H54 (cell line): ENCODE results near the gene HHLA2.
"Not testable (repeated sequence)": the region's sequence is repeated elsewhere in the genome, so short reads cannot be mapped to it uniquely, and the experiment has no call there.

Source experiments
- DNase-seq: peaks from one replicate; pipeline ENCODE4 v3.0.0; 2011; ENCODE audit warnings: low spot score, mixed read lengths; ENCODE audit not compliant: insufficient read length
- FAIRE-seq: peaks from 3 replicates; lab custom pipeline; 2011; peaks lifted over from hg19 to GRCh38; lab: Jason Lieb, UNC
- POLR2A ChIP-seq: IDR thresholded peaks from 2 replicates; pipeline ENCODE4 v1.6.1; 2011; ENCODE audit warnings: low read depth, mild to moderate bottlenecking, low read length

The HHLA2 gene

GRCh38 chr3:108342837-108343486 lies 46.6 kb downstream of the HHLA2 start:
- no peak for FAIRE-seq
- TF ChIP-seq POLR2A = no peak
- DNase-seq = no peak

- TF ChIP-seq POLR2A = no peak
- DNase-seq (no peak), FAIRE-seq (no peak)
Observed at GRCh38 chr3:108343491-108343890, 47.1 kb downstream of the HHLA2 start.

GRCh38 chr3:108345492-108346205 lies 49.3 kb downstream of the HHLA2 start:
- no peak for FAIRE-seq
- DNase-seq = no peak
- no peak for TF ChIP-seq POLR2A

- no peak for TF ChIP-seq POLR2A
- FAIRE-seq (no peak), DNase-seq (no peak)
Observed at GRCh38 chr3:108346301-108347227, 50.2 kb downstream of the HHLA2 start.

- no peak for DNase-seq
- no peak for FAIRE-seq
- TF ChIP-seq POLR2A = no peak
Observed at GRCh38 chr3:108352176-108352575, 55.8 kb downstream of the HHLA2 start.

GRCh38 chr3:108354562-108354961 lies 58.2 kb downstream of the HHLA2 start:
- no peak for DNase-seq
- no peak for TF ChIP-seq POLR2A
- FAIRE-seq = no peak

GRCh38 chr3:108357042-108357441 lies 60.7 kb downstream of the HHLA2 start:
- no peak for TF ChIP-seq POLR2A
- DNase-seq (no peak), FAIRE-seq (no peak)

GRCh38 chr3:108359011-108359410 lies 62.7 kb downstream of the HHLA2 start:
- no peak for DNase-seq
- TF ChIP-seq POLR2A = no peak

GRCh38 chr3:108376026-108376425 lies 79.7 kb downstream of the HHLA2 start:
- FAIRE-seq = no peak
- DNase-seq = no peak
- no peak for TF ChIP-seq POLR2A

More at GRCh38 chr3:108359011-108359410, 62.7 kb downstream of the HHLA2 start:
- no peak for FAIRE-seq

- no peak for DNase-seq
- no peak for FAIRE-seq
- TF ChIP-seq POLR2A = no peak
Observed at GRCh38 chr3:108377384-108377783, 81.0 kb downstream of the HHLA2 start.

GRCh38 chr3:108378153-108378951 lies 82.0 kb downstream of the HHLA2 start:
- DNase-seq (no peak), FAIRE-seq (no peak)
- TF ChIP-seq POLR2A = no peak

- not testable (repeated sequence) for DNase-seq, FAIRE-seq
Observed at GRCh38 chr3:108378952-108379342, 82.6 kb downstream of the HHLA2 start.

- FAIRE-seq (no peak), DNase-seq (no peak)
- TF ChIP-seq POLR2A = no peak
Observed at GRCh38 chr3:108380128-108380795, 83.9 kb downstream of the HHLA2 start.
